Breast epithelium (tissue), 3 donors: ENCODE data around the gene LEMD1.

Source experiments
- CTCF ChIP-seq, 3 donors: fragments of 450-650 bp; IDR thresholded peaks; one replicate each; pipeline ENCODE4 v1.5.1; 2016 to 2017; ENCODE audit warnings: antibody characterized with exemption in 3 of 3, mild to moderate bottlenecking in 3 of 3, moderate library complexity in 3 of 3
- POLR2A ChIP-seq: fragments of 450-650 bp; IDR thresholded peaks from one replicate; pipeline ENCODE4 v1.6.1; 2016; ENCODE audit warnings: antibody characterized with exemption, mild to moderate bottlenecking, moderate library complexity

DNA sequence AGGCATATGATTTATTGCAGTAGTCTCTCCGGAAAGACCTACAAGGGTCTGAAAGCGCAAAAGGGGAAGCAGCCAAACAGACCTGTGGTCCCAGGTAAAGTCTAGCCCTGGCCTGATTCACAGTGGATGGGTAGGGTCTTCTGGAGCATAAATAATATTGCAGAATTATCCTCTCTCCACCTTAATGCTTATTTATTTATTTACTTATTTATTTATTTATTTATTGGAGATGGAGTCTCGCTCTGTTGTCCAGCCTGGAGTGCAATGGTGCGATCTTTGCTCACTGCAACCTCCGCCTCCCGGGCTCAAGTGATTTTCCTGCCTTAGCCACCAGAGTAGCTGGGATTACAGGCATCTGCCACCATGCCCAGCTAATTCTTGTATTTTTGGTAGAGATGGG is 53.4 kb downstream of the LEMD1 start:
- TF ChIP-seq CTCF (IDR thresholded peaks at IDR 0.05) (no peak), POLR2A (no peak)
